Measurements from ENCODE around the gene ARHGAP4.

Gene ARHGAP4

GRCh38 chrX:153925739-153926551 lies at the start of gene ARHGAP4:
TSS of gene ARHGAP4 (minus strand) at chrX:153926264. CDS start at chrX:153926202, 62 bp downstream.
- peak within 1 kb of the TSS; percentile 95 for H3K27ac Mint-ChIP-seq
- peaks cover 33% of the 10 kb centered on the region for H3K4me1 Mint-ChIP-seq
- peaks cover 2% of the 10 kb centered on the region for H3K36me3 Mint-ChIP-seq
- peak within 1 kb of the TSS; percentile 91 for H3K4me3 Mint-ChIP-seq
- no peaks in the 10 kb centered on the region for H3K9me3 Mint-ChIP-seq
- no peaks in the 10 kb centered on the region for H3K27me3 Mint-ChIP-seq

GRCh38 chrX:153974726-153975286 lies 48.7 kb upstream of the ARHGAP4 start:
- Mint-ChIP-seq H3K4me1 (peaks cover 18% of the 10 kb centered on the region), H3K4me3 (peak overlapping the region; percentile 20), H3K27me3 (no peaks in the 10 kb centered on the region)

GRCh38 chrX:153974003-153974725 lies 48.1 kb upstream of the ARHGAP4 start:
- Mint-ChIP-seq H3K4me1 (peaks cover 18% of the 10 kb centered on the region), H3K4me3 (peak overlapping the region; percentile 89), H3K27ac (peak overlapping the region; percentile 86), H3K9me3 (no peaks in the 10 kb centered on the region), H3K36me3 (peaks cover 2% of the 10 kb centered on the region), H3K27me3 (no peaks in the 10 kb centered on the region)

More at GRCh38 chrX:153974726-153975286, 48.7 kb upstream of the ARHGAP4 start:
- Mint-ChIP-seq H3K9me3 (no peaks in the 10 kb centered on the region), H3K27ac (peak overlapping the region; percentile 86), H3K36me3 (peaks cover 2% of the 10 kb centered on the region)

GRCh38 chrX:153973127-153974002 lies 47.3 kb upstream of the ARHGAP4 start:
- Mint-ChIP-seq H3K27ac (peak overlapping the region; percentile 86), H3K36me3 (peaks cover 2% of the 10 kb centered on the region), H3K4me3 (peak overlapping the region; percentile 89), H3K9me3 (no peaks in the 10 kb centered on the region), H3K4me1 (peaks cover 18% of the 10 kb centered on the region), H3K27me3 (no peaks in the 10 kb centered on the region)

- Mint-ChIP-seq H3K27me3 (no peaks in the 10 kb centered on the region), H3K4me3 (peak within 1 kb of the TSS; percentile 100)
Measured at GRCh38 chrX:153972368-153973126, 46.5 kb upstream of the ARHGAP4 start, which contains the start of gene TMEM187. TSS of gene TMEM187 (plus strand) at chrX:153972754. CDS start at chrX:153982063, 9,309 bp downstream.

GRCh38 chrX:153971450-153972367 lies 45.6 kb upstream of the ARHGAP4 start, which contains the start of gene HCFC1:
TSS of gene HCFC1 (minus strand) at chrX:153971818. CDS start at chrX:153970840, 978 bp downstream.
- peaks cover 34% of the 10 kb centered on the region for H3K4me1 Mint-ChIP-seq
- peak within 1 kb of the TSS; percentile 100 for H3K4me3 Mint-ChIP-seq
- H3K27ac Mint-ChIP-seq, result peak within 1 kb of the TSS; percentile 100
- H3K36me3 Mint-ChIP-seq, result peaks cover 6% of the 10 kb centered on the region
- H3K27me3 Mint-ChIP-seq, result no peaks in the 10 kb centered on the region
- no peaks in the 10 kb centered on the region for H3K9me3 Mint-ChIP-seq

More at GRCh38 chrX:153972368-153973126, 46.5 kb upstream of the ARHGAP4 start, which contains the start of gene TMEM187:
- no peaks in the 10 kb centered on the region for H3K9me3 Mint-ChIP-seq
- H3K4me1 Mint-ChIP-seq, result peaks cover 26% of the 10 kb centered on the region
- peaks cover 6% of the 10 kb centered on the region for H3K36me3 Mint-ChIP-seq
- H3K27ac Mint-ChIP-seq, result peak within 1 kb of the TSS; percentile 100

- Mint-ChIP-seq H3K4me1 (peaks cover 40% of the 10 kb centered on the region), H3K27me3 (no peaks in the 10 kb centered on the region), H3K36me3 (peaks cover 6% of the 10 kb centered on the region), H3K27ac (peak overlapping the region; percentile 100), H3K4me3 (peak overlapping the region; percentile 100), H3K9me3 (no peaks in the 10 kb centered on the region)
Measured at GRCh38 chrX:153971124-153971449, 45.0 kb upstream of the ARHGAP4 start.

GRCh38 chrX:153970357-153971123 lies 44.5 kb upstream of the ARHGAP4 start:
- Mint-ChIP-seq H3K27me3 (no peaks in the 10 kb centered on the region), H3K36me3 (peaks cover 6% of the 10 kb centered on the region), H3K9me3 (no peaks in the 10 kb centered on the region), H3K4me1 (peaks cover 42% of the 10 kb centered on the region), H3K27ac (peak overlapping the region; percentile 100), H3K4me3 (peak overlapping the region; percentile 100)

GRCh38 chrX:153969904-153970356 lies 43.9 kb upstream of the ARHGAP4 start:
- H3K9me3 Mint-ChIP-seq, result no peaks in the 10 kb centered on the region

GRCh38 chrX:153969125-153969903 lies 43.2 kb upstream of the ARHGAP4 start:
- H3K4me1 Mint-ChIP-seq, result peaks cover 42% of the 10 kb centered on the region
- H3K36me3 Mint-ChIP-seq, result peaks cover 6% of the 10 kb centered on the region
- no peaks in the 10 kb centered on the region for H3K27me3 Mint-ChIP-seq
- no peaks in the 10 kb centered on the region for H3K9me3 Mint-ChIP-seq
- H3K4me3 Mint-ChIP-seq, result peak overlapping the region; percentile 100
- H3K27ac Mint-ChIP-seq, result peak overlapping the region; percentile 69

More at GRCh38 chrX:153969904-153970356, 43.9 kb upstream of the ARHGAP4 start:
- Mint-ChIP-seq H3K4me3 (peak overlapping the region; percentile 100), H3K4me1 (peaks cover 46% of the 10 kb centered on the region), H3K36me3 (peaks cover 6% of the 10 kb centered on the region), H3K27me3 (no peaks in the 10 kb centered on the region), H3K27ac (peak overlapping the region; percentile 69)

GRCh38 chrX:153968754-153969124 lies 42.7 kb upstream of the ARHGAP4 start:
- Mint-ChIP-seq H3K36me3 (peaks cover 6% of the 10 kb centered on the region), H3K4me3 (peak overlapping the region; percentile 100)

GRCh38 chrX:153968255-153968654 lies 42.2 kb upstream of the ARHGAP4 start:
- H3K4me3 Mint-ChIP-seq, result peak overlapping the region; percentile 100
- no peaks in the 10 kb centered on the region for H3K9me3 Mint-ChIP-seq
- peak overlapping the region; percentile 87 for H3K27ac Mint-ChIP-seq
- H3K36me3 Mint-ChIP-seq, result peaks cover 6% of the 10 kb centered on the region
- H3K4me1 Mint-ChIP-seq, result peaks cover 35% of the 10 kb centered on the region
- no peaks in the 10 kb centered on the region for H3K27me3 Mint-ChIP-seq

More at GRCh38 chrX:153968754-153969124, 42.7 kb upstream of the ARHGAP4 start:
- H3K9me3 Mint-ChIP-seq, result no peaks in the 10 kb centered on the region
- no peaks in the 10 kb centered on the region for H3K27me3 Mint-ChIP-seq
- no peak overlapping the region for H3K27ac Mint-ChIP-seq
- H3K4me1 Mint-ChIP-seq, result peaks cover 38% of the 10 kb centered on the region

Measured in activated naive CD4-positive, alpha-beta T cell treated with anti-CD3 and anti-CD28 coated beads, Interleukin-2, amount 50 U/mL, for 24 hours (primary cell).